Epidermal melanocyte (primary cell): Measurements from ENCODE around the gene TSPAN17.

Experiments used
- DNase-seq: peaks from one replicate; pipeline ENCODE4 v3.0.0; 2011; ENCODE audit warnings: low spot score; ENCODE audit not compliant: insufficient read length

Gene TSPAN17

DNA sequence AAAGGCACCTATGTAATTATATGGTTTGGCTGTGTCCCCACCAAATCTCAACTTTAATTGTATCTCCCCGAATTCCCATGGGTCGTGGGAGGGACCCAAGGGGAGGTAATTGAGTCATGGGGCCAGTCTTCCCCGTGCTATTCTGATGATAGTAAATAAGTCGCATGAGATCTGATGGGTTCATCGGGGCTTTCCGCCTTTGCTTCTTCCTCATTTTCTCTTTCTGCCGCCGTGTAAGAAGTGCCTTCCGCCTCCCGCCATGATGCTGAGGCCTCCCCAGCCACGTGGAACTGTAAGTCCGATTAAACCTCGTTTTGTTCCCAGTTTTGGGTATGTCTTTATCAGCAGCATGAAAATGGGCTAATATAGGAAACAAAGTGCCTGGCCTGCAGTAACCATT lies 56.6 kb downstream of the TSPAN17 start:
- DNase-seq, result no peak

DNA sequence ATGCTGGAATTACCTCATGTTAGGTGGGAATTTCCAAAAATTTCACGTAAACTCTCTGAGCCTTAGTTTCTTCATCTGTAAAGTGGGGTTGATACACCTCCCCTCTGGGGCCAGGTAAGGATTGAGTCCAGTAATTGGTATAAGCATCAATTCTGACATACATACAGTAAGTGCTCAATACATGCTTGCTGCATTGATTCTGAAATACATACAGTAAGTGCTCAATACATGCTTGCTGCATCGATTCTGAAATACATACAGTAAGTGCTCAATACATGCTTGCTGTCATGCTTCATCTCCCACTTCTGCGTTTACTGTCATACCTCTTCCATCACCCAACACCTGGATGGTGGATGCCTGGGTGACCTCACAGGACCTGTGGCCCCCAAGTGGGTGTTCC lies 57.1 kb downstream of the TSPAN17 start:
- no peak for DNase-seq

GRCh38 chr5:176704817-176705216 lies 57.5 kb downstream of the TSPAN17 start:
- no peak for DNase-seq
